Nephron progenitor cell (in vitro differentiated cells): ENCODE data around the gene FRRS1L.
A peak's percentile ranks its signal among the peaks of the same experiment; 100 is the strongest.

Experiments
- DNase-seq: peaks from one replicate; pipeline ENCODE4 v3.0.0; 2021
- H3K27ac Mint-ChIP-seq: 2 replicates; pipeline ENCODE4 v1.8.0; 2021; ENCODE audit warnings: mild to moderate bottlenecking, moderate library complexity, mixed read lengths
- H3K27me3 Mint-ChIP-seq: 2 replicates; pipeline ENCODE4 v1.8.0; 2021; ENCODE audit warnings: mild to moderate bottlenecking, low read depth, mixed read lengths; ENCODE audit not compliant: poor library complexity
- H3K36me3 Mint-ChIP-seq: 2 replicates; pipeline ENCODE4 v1.8.0; 2021; ENCODE audit warnings: low read depth, mixed read lengths
- H3K4me1 Mint-ChIP-seq: 2 replicates; pipeline ENCODE4 v1.8.0; 2021; ENCODE audit warnings: mixed read lengths
- H3K4me3 Mint-ChIP-seq: 2 replicates; pipeline ENCODE4 v1.8.0; 2021; ENCODE audit warnings: mild to moderate bottlenecking, moderate library complexity, mixed read lengths
- H3K9me3 Mint-ChIP-seq: 2 replicates; pipeline ENCODE4 v1.8.0; 2021; ENCODE audit warnings: mild to moderate bottlenecking, moderate library complexity, mixed read lengths
- CTCF ChIP-seq: fragments of 200-600 bp; sonication (generic); IDR thresholded peaks from 2 replicates; pipeline ENCODE4 v1.5.0; 2021; ENCODE audit warnings: antibody characterized with exemption

FRRS1L gene

GRCh38 chr9:109101810-109102209 lies 65.2 kb downstream of the FRRS1L start:
- Mint-ChIP-seq H3K4me3 (no peak overlapping the region), H3K4me1 (peaks cover 51% of the 10 kb centered on the region), H3K27me3 (no peaks in the 10 kb centered on the region), H3K9me3 (peaks cover 29% of the 10 kb centered on the region), H3K36me3 (peaks cover 61% of the 10 kb centered on the region), H3K27ac (peak overlapping the region; percentile 49)
- DNase-seq: no peak
- TF ChIP-seq CTCF: no peak

DNA sequence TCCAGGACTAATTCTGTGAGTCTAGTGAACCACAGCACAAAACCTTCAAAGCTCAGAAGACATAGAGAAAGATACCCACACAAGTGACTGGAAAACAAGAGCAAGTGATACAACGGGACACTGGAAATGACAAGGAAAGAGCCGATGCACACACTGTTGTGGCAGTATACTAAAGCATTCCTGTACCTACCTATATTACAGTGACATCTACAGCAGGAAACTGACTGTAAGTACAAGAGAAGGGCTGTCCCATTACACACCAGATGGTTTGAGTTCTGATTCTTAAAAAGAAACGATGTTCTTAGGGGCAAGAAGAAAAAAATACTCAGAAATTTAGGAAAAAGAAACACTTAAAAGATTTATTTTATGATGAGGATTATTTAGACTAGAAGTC lies 65.8 kb downstream of the FRRS1L start:
- no peak for DNase-seq
- peaks cover 56% of the 10 kb centered on the region for H3K4me1 Mint-ChIP-seq

GRCh38 chr9:109100543-109101201 lies 66.4 kb downstream of the FRRS1L start:
- DNase-seq: no peak
- Mint-ChIP-seq H3K4me1 (peaks cover 61% of the 10 kb centered on the region), H3K36me3 (peaks cover 58% of the 10 kb centered on the region), H3K4me3 (no peak overlapping the region), H3K27ac (peak overlapping the region; percentile 65), H3K27me3 (no peaks in the 10 kb centered on the region), H3K9me3 (peaks cover 29% of the 10 kb centered on the region)
- TF ChIP-seq CTCF: no peak

More for the DNA sequence above, 65.8 kb downstream of the FRRS1L start:
- Mint-ChIP-seq H3K27me3 (no peaks in the 10 kb centered on the region), H3K36me3 (peaks cover 55% of the 10 kb centered on the region), H3K4me3 (no peak overlapping the region), H3K27ac (no peak overlapping the region), H3K9me3 (peaks cover 29% of the 10 kb centered on the region)
- no peak for TF ChIP-seq CTCF

GRCh38 chr9:109098960-109099308 lies 68.1 kb downstream of the FRRS1L start:
- no peak for TF ChIP-seq CTCF
- H3K27ac Mint-ChIP-seq: peak overlapping the region; percentile 89
- H3K36me3 Mint-ChIP-seq: peaks cover 48% of the 10 kb centered on the region
- peak overlapping the region; percentile 43 for H3K4me3 Mint-ChIP-seq
- peaks cover 17% of the 10 kb centered on the region for H3K9me3 Mint-ChIP-seq
- peaks cover 63% of the 10 kb centered on the region for H3K4me1 Mint-ChIP-seq
- no peak for DNase-seq
- no peaks in the 10 kb centered on the region for H3K27me3 Mint-ChIP-seq

- no peaks in the 10 kb centered on the region for H3K27me3 Mint-ChIP-seq
- H3K27ac Mint-ChIP-seq: peak overlapping the region; percentile 89
- DNase-seq: peak; percentile 20
- peaks cover 63% of the 10 kb centered on the region for H3K4me1 Mint-ChIP-seq
- H3K36me3 Mint-ChIP-seq: peaks cover 46% of the 10 kb centered on the region
- TF ChIP-seq CTCF: peak; percentile 13
- peak overlapping the region; percentile 43 for H3K4me3 Mint-ChIP-seq
- H3K9me3 Mint-ChIP-seq: peaks cover 13% of the 10 kb centered on the region
Observed at GRCh38 chr9:109098171-109098959, 68.7 kb downstream of the FRRS1L start.
